ENCODE data around the gene HTT. TPM values are rescaled to one million over a fixed set of nuclear protein-coding genes. Genes with fewer than 3 reads are reported as not detected.

Gene HTT
- total RNA-seq, 1 donor from 2014 or later: 23.9 TPM

DNA sequence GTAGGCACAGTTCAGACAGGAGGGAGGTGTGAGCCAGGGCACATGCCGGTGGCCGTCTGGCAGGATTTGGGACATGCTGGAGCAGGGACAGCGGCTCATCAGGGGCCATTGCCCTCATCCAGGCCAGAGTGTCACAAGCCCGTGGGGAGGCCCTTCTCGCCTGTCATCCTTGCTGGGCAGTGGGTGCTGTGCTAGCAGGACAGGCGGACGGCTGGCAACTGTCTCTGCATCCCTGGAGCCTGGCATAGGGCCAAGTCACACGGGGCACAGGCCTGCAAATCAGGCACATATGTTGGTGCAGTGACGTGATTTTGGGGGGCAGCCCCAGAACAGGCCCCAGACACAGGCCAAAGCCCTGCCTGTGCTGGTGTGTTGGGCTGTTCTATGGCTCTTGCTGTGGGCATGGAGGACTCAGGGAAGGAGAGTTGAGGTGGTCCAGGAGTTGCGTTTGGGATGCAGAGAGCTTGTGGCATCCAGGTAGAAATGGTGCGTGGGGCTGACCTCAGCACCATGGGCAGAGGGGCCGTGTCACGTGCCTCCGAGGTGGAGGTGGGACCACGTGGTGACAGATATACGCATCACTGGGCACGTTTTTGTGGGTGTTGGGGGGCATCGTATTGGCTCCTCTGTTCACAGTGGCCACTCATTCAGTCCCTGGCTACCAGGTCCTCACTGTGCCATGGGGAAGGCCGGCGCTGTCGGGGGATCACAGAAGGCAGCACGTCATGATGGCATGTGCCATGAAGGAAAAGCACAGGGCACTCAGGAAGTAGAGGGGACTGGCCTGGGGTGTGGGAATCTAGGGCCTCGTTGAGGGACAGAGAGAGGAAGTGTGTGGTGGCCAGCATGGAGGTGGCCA is 159.9 kb downstream of the HTT start:
- intact Hi-C loops (cut with DNase I): no loop called here
- ATAC-seq (ENCODE audit: poor library complexity): no peak
- no peak for DNase-seq

DNA sequence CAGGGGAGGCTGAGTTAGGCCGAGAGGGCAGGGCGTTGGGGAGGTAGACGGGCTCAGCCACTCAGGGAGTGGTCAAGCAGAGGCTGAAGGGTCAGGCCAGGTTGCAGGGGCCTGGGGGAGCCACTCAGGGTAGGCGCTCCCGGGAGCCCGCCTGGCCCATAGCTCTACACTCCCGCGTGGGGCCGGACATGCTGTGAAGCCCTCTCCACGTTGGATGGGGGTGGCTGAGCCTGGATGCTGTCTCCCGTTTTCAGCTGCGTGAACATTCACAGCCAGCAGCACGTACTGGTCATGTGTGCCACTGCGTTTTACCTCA is 160.5 kb downstream of the HTT start:
- DNase-seq: peak; percentile 27
- no peak for ATAC-seq (ENCODE audit: poor library complexity)
- intact Hi-C loops (cut with DNase I): no loop called here

DNA sequence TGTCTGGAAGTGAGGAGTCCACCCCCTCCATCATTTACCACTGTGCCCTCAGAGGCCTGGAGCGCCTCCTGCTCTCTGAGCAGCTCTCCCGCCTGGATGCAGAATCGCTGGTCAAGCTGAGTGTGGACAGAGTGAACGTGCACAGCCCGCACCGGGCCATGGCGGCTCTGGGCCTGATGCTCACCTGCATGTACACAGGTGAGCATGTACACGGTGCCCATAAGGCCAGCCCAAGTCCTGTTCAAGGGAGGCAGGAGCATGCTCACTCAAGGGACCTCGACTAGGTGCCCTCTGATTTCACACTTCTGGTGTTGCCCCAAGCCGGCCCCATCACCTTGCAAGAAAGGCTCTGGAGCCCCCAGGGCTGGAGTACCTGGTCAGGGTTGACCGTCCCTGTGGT is 161.1 kb downstream of the HTT start:
- intact Hi-C loops (cut with DNase I): no loop called here
- ATAC-seq (ENCODE audit: poor library complexity): no peak
- peak; percentile 23 for DNase-seq

DNA sequence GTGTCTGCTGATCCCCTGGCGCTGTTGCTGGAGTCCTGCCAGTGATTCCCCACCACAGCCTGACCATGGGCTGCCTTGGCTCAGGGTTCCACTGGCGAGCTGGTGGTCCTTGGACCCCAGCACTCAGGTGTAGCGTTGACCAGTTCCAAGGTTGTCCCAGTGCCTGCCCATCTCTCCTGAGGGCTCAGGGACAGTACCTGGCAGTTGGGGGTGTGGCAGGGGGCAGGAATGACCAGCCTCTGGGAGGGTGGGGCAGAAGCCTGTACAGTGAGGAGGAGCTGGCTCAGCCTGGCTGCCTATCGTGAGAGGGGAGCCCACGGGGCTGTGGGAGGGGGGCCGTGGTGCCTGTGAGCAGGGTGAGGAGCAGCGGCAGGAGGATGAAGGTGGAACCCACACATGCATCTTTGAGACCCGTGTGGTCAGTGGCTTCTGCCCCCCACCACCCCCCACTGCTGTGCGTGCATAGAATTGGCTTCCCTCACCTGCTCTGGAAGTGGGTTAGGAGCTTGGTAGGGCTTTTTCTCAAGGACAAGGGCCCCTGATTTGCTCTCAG is 161.9 kb downstream of the HTT start:
- ATAC-seq (ENCODE audit: poor library complexity): no peak
- peak; percentile 24 for DNase-seq
- intact Hi-C loops (cut with DNase I): no loop called here

DNA sequence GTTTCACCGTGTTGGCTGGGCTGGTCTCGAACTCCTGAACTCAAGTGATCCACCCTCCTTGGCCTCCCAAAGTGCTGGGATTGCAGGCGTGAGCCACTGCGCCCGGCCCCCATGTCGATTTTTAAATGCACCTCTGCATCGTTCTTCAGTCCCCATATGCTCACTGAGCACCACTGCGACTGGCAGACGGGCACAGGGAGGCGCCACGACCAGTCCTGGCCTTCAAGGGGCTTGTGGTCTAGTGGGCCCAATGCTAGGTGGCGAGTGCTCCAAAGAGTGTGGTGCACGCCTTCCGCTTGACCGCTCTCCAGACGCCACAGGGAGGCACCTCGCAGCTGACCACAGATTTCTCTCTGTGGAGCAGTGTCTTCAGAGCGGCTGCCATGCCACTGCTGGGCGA is 162.8 kb downstream of the HTT start:
- intact Hi-C loops (cut with DNase I): no loop called here
- ATAC-seq (ENCODE audit: poor library complexity) (no peak), DNase-seq (no peak)

DNA sequence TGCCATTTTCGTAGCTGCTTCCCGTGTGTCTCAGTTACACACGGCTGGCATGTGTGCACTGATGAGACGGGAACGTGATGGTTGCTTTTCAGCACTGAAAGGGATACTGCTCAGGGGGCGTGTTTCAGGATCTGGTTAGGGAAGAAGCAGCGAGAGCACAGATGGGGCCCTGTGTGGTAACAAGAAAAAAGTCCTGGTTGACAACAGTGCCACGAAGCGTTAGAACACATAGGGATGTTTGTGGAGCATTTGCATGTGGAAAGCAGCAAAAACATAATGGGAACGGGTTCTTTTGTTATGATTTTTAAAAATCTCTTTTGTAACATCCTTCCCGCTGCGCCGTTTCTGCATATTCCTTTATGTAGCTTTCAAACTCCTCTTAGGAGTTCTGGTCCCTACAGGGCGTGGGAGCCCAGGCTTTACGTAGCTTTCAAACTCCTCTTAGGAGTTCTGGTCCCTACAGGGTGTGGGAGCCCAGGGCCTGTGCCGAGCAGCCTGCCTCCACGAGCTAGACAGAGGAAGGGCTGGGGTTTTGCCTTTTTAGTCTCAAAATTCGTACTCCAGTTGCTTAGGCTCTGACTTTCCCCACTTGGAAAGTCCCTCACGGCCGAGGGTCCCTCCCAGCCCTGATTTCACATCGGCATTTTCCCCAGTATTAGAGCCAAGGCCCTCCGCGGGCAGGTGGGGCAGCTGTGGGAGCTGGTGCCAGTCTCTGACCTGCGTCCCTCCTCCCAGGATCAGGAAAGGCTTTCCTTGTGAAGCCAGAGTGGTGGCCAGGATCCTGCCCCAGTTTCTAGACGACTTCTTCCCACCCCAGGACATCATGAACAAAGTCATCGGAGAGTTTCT is 163.5 kb downstream of the HTT start:
- DNase-seq: no peak
- intact Hi-C loops (cut with DNase I): no loop called here

DNA sequence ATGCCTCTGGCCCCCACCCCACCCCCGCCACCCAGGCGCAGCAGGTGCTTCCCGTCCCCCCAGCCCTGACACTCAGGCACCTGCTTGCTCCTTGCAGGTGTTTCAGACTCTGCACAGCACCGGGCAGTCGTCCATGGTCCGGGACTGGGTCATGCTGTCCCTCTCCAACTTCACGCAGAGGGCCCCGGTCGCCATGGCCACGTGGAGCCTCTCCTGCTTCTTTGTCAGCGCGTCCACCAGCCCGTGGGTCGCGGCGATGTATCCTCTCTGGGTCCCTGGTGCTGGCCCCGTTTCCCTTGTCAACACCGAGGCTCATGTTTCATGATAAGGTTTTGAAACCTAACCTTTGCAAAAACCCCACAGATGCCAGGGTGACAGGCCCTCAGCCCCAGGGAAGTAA is 164.2 kb downstream of the HTT start:
- no peak for DNase-seq
- intact Hi-C loops (cut with DNase I): no loop called here
- no peak for ATAC-seq (ENCODE audit: poor library complexity)

More for the DNA sequence above, 163.5 kb downstream of the HTT start:
- ATAC-seq (ENCODE audit: poor library complexity): no peak

DNA sequence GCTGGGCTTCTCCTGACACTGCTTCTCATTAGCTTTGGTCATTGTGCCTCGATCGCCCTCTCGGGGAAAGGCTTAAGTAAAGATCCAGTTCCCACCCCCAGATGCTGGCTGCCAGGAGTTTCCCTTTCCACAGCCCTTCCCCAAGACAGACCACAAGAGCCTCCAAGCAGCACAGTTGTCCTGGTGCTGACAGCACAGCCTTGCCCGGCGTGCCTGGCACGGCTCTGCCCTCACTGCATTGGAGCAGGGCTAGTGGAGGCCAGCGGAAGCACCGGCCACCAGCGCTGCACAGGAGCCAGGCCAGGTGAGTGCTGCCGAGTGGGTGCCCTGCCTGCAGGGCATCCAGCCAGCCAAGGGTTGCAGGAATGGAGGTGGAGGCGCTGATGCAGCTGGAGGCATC is 164.8 kb downstream of the HTT start:
- no peak for ATAC-seq (ENCODE audit: poor library complexity)
- intact Hi-C loops (cut with DNase I): no loop called here
- DNase-seq: no peak

DNA sequence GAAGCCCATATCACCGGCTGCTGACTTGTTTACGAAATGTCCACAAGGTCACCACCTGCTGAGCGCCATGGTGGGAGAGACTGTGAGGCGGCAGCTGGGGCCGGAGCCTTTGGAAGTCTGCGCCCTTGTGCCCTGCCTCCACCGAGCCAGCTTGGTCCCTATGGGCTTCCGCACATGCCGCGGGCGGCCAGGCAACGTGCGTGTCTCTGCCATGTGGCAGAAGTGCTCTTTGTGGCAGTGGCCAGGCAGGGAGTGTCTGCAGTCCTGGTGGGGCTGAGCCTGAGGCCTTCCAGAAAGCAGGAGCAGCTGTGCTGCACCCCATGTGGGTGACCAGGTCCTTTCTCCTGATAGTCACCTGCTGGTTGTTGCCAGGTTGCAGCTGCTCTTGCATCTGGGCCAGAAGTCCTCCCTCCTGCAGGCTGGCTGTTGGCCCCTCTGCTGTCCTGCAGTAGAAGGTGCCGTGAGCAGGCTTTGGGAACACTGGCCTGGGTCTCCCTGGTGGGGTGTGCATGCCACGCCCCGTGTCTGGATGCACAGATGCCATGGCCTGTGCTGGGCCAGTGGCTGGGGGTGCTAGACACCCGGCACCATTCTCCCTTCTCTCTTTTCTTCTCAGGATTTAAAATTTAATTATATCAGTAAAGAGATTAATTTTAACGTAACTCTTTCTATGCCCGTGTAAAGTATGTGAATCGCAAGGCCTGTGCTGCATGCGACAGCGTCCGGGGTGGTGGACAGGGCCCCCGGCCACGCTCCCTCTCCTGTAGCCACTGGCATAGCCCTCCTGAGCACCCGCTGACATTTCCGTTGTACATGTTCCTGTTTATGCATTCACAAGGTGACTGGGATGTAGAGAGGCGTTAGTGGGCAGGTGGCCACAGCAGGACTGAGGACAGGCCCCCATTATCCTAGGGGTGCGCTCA is 165.8 kb downstream of the HTT start:
- no peak for ATAC-seq (ENCODE audit: poor library complexity)
- no peak for DNase-seq
- intact Hi-C loops (cut with DNase I): no loop called here

DNA sequence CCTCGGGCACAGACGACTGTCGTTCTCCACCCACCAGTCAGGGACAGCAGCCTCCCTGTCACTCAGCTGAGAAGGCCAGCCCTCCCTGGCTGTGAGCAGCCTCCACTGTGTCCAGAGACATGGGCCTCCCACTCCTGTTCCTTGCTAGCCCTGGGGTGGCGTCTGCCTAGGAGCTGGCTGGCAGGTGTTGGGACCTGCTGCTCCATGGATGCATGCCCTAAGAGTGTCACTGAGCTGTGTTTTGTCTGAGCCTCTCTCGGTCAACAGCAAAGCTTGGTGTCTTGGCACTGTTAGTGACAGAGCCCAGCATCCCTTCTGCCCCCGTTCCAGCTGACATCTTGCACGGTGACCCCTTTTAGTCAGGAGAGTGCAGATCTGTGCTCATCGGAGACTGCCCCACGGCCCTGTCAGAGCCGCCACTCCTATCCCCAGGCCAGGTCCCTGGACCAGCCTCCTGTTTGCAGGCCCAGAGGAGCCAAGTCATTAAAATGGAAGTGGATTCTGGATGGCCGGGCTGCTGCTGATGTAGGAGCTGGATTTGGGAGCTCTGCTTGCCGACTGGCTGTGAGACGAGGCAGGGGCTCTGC is 166.5 kb downstream of the HTT start:
- ATAC-seq (ENCODE audit: poor library complexity): no peak
- no peak for DNase-seq
- intact Hi-C loops (cut with DNase I): no loop called here

DNA sequence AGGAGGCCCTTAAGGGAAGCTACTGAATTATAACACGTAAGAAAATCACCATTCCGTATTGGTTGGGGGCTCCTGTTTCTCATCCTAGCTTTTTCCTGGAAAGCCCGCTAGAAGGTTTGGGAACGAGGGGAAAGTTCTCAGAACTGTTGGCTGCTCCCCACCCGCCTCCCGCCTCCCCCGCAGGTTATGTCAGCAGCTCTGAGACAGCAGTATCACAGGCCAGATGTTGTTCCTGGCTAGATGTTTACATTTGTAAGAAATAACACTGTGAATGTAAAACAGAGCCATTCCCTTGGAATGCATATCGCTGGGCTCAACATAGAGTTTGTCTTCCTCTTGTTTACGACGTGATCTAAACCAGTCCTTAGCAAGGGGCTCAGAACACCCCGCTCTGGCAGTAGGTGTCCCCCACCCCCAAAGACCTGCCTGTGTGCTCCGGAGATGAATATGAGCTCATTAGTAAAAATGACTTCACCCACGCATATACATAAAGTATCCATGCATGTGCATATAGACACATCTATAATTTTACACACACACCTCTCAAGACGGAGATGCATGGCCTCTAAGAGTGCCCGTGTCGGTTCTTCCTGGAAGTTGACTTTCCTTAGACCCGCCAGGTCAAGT is 167.5 kb downstream of the HTT start:
- DNase-seq (no peak), ATAC-seq (ENCODE audit: poor library complexity) (no peak)
- intact Hi-C loops (cut with DNase I): no loop called here

DNA sequence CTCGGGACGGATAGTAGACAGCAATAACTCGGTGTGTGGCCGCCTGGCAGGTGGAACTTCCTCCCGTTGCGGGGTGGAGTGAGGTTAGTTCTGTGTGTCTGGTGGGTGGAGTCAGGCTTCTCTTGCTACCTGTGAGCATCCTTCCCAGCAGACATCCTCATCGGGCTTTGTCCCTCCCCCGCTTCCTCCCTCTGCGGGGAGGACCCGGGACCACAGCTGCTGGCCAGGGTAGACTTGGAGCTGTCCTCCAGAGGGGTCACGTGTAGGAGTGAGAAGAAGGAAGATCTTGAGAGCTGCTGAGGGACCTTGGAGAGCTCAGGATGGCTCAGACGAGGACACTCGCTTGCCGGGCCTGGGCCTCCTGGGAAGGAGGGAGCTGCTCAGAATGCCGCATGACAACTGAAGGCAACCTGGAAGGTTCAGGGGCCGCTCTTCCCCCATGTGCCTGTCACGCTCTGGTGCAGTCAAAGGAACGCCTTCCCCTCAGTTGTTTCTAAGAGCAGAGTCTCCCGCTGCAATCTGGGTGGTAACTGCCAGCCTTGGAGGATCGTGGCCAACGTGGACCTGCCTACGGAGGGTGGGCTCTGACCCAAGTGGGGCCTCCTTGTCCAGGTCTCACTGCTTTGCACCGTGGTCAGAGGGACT is 168.8 kb downstream of the HTT start:
- no peak for ATAC-seq (ENCODE audit: poor library complexity)
- intact Hi-C loops (cut with DNase I): no loop called here
- no peak for DNase-seq

DNA sequence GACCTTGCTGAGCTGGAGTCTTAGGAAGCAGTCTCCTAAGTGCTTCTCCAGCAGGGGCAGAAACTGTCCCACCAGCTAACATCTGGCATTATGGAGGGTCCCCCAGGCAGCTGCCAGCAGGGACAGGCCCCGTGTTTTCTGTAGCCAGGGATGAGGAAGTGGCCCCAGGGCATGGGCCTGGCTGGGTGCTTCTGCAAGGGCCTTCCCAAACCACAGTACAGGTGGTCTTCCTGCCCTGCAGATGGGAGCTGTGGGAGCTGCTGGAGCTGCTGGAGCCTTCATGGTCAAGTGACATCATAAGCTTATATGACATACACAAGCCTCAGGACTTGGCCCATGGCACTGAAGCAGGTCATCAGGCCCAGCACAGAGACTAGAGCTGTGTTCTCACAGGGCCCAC is 169.5 kb downstream of the HTT start:
- DNase-seq (no peak), ATAC-seq (ENCODE audit: poor library complexity) (no peak)
- intact Hi-C loops (cut with DNase I): no loop called here

DNA sequence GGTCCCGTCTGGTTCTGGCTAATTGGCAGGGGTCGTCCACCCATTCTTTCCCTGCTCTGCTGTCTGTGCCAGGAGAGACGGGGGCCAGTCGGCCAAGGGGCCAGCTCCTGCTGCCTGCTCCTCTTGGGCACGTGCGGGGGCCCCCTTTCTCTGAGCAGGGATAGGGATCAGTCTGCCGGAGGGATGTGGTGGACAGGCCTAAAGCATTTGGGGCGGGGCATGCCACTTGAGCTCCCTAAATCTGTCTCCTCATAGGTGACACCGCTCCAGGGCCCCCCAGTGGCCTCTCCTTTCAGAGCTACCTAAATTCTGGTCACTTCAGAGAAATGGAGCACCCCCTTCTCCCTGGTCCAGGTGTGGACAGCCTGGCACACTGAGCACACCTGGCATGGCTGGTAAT is 170.3 kb downstream of the HTT start:
- DNase-seq (no peak), ATAC-seq (ENCODE audit: poor library complexity) (no peak)
- intact Hi-C loops (cut with DNase I): no loop called here

DNA sequence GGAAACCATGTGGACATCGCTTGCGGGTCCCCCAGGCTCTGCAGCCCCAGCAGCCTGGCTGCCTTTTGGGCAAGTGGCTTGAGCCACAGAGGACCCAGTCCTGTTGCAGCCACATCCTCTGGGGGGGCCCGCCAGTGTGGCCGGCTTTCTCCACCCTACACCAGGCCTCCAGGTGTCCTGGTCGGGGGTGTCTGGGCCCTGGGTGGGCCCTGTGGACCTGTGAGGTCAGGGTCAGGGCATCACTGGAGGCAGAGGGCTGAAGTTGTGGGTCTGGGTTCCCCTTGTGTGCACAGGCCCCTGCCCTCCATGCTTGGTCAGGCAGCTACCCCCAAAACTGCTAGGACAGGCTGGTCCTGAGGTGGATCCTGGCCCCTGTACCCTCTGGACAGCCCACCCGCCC is 171.2 kb downstream of the HTT start:
- DNase-seq: no peak
- no peak for ATAC-seq (ENCODE audit: poor library complexity)
- intact Hi-C loops (cut with DNase I): no loop called here

DNA sequence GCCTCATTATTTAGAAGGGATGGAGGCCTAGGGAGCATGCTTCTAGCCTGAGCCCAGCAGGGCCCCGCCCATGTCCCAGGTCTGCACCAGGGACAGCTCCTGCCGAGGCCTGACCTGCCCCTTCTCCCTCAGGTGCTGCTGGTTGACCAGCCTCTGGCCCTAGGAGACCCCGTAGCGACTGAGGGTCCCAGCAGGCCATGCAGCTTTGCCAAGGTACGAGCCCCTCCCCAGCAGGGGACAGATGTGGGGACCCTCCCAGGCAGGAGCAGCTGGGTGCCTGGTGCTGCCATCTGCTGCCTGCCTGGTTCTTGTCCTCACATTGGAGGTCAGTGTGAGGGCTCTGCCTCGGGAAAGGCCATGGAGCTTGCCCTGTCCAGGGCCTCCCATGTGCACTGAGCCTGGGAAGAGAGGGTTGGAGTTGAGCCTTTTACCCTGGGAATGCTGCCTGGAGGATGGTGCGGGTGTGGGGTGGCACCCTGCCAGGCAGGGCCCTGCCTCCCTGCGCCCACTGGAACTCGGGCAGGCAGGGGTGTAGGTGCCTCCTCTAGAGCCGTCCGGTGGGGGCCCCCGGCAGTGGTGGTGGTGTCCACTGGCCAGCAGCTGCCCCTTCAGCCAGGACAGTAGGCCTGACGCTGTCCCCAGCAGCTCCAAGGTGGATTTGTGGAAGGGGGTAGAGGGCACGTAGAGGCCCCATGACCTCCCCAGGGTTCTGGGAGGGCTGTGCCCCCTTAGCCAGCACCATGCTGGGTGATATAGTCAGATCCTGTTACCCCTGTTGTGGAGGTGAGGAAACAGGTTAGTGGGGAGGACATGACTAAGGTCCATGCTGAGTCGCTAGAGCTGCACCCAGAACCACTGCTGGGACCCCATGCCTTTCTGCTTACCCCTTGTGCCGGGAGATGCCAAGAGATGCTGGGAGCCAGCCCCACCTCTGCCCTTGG is 172.2 kb downstream of the HTT start:
- peak; percentile 7 for ATAC-seq (ENCODE audit: poor library complexity)
- no peak for DNase-seq
- intact Hi-C loops (cut with DNase I): no loop called here

All from Right ventricle myocardium superior (tissue), 1 donor.